Prostate gland (tissue), 2 donors: ENCODE results near the gene HERPUD1. TPM values are rescaled to one million over a fixed set of nuclear protein-coding genes. Genes with fewer than 3 reads are reported as not detected.
A peak's percentile ranks its signal among the peaks of the same experiment; 100 is the strongest.

Experiments
- DNase-seq: peaks from one replicate; pipeline ENCODE4 v3.0.0-alpha.2; 2019; ENCODE audit warnings: low spot score
- H3K27ac ChIP-seq, 2 donors: fragments of 200-600 bp; sonication (generic); 2 replicates each; pipeline ENCODE4 v1.5.1; 2017 to 2019
- H3K27me3 ChIP-seq: fragments of 200-600 bp; sonication (generic); replicated peaks from 2 replicates; pipeline ENCODE4 v1.5.1; 2019; ENCODE audit not compliant: insufficient read depth
- H3K36me3 ChIP-seq, 2 donors: fragments of 200-600 bp; sonication (generic); 1 replicate in 1 of 2; 2 replicates in 1 of 2; pipeline versions ENCODE4 v1.5.1 to v1.8.1; 2017 to 2019
- H3K4me1 ChIP-seq: fragments of 200-600 bp; sonication (generic); replicated peaks from 2 replicates; pipeline ENCODE4 v1.5.1; 2019
- H3K4me3 ChIP-seq, 2 donors: fragments of 200-600 bp; sonication (generic); 2 replicates each; pipeline ENCODE4 v1.5.1; 2017 to 2019
- H3K9me3 ChIP-seq: fragments of 200-600 bp; sonication (generic); 2 replicates; pipeline ENCODE4 v1.5.1; 2017
- POLR2A ChIP-seq: fragments of 450-650 bp; IDR thresholded peaks from one replicate; pipeline ENCODE4 v1.6.1; 2016; ENCODE audit warnings: antibody characterized with exemption, mild to moderate bottlenecking
- POLR2AphosphoS5 ChIP-seq: sonication (generic); formaldehyde crosslinking; IDR thresholded peaks from one replicate; pipeline ENCODE4 v1.6.1; 2017; ENCODE audit warnings: antibody characterized with exemption
- WGBS: methylation state at CpG from one replicate; pipeline ENCODE4 v1.1.5; 2018; 5-methylcytosine and 5-hydroxymethylcytosine counted together
- intact Hi-C: fragments of 100-400 bp; cut with DNase I; formaldehyde crosslinking; loops from one replicate; pipeline ENCODE4 v1.14.2; 2022
- total RNA-seq, 2 donors: library from RNA; depleted of rRNA; stranded (reverse); fragments of >200 nt; gene quantifications; one replicate each; pipeline ENCODE4 v1.1.0, GENCODE V29; 2016
- TF ChIP-seq, protein P1 (sequence below), 4 experiments: fragments of 200-600 bp in 2 of 4; fragments of 450-650 bp in 2 of 4; sonication (generic) in 2 of 4; IDR thresholded peaks; 1 replicate in 3 of 4; 2 replicates in 1 of 4; pipeline ENCODE4 v1.5.1; 2016 to 2019; ENCODE audit warnings: antibody characterized with exemption in 4 of 4, mild to moderate bottlenecking in 2 of 4, moderate library complexity in 2 of 4

Gene HERPUD1
- total RNA-seq, 2 donors from 2014 or later, result 365 to 952 TPM

DNA sequence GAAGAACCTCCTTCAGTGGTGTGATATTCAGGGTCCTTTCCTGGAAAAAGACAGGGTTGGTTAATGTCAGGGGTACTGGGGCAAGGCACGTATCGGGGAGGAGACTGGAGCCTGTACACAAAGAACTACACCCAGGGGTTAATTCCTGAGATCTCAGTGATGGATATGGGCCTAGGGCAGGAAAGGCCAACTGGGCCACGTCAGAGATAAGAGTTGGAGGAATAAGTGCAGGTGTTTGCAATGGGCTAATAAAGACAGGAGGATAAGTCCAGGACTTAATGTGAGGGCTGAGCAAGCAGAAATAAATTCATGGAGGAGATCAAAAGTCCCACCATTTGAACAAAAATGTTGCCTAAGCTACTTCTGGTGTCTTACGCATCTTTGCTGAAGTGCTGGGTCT lies 10.4 kb upstream of the HERPUD1 start:
- Histone ChIP-seq H3K27me3 (no peaks in the 10 kb centered on the region), H3K4me1 (peaks cover 18% of the 10 kb centered on the region), H3K27ac (peak overlapping the region; percentile 30 to 94), H3K4me3 (no peak overlapping the region), H3K36me3 (no peaks in the 10 kb centered on the region), H3K9me3 (no peaks in the 10 kb centered on the region)
- 69% methylated on average over 4 of the region's 4 CpGs for WGBS
- TF ChIP-seq, protein P1, sequence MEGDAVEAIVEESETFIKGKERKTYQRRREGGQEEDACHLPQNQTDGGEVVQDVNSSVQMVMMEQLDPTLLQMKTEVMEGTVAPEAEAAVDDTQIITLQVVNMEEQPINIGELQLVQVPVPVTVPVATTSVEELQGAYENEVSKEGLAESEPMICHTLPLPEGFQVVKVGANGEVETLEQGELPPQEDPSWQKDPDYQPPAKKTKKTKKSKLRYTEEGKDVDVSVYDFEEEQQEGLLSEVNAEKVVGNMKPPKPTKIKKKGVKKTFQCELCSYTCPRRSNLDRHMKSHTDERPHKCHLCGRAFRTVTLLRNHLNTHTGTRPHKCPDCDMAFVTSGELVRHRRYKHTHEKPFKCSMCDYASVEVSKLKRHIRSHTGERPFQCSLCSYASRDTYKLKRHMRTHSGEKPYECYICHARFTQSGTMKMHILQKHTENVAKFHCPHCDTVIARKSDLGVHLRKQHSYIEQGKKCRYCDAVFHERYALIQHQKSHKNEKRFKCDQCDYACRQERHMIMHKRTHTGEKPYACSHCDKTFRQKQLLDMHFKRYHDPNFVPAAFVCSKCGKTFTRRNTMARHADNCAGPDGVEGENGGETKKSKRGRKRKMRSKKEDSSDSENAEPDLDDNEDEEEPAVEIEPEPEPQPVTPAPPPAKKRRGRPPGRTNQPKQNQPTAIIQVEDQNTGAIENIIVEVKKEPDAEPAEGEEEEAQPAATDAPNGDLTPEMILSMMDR (IDR thresholded peaks at IDR 0.05), result no peak
- TF ChIP-seq POLR2A, result no peak
- no peak for DNase-seq
- intact Hi-C loops, result no loop called here

DNA sequence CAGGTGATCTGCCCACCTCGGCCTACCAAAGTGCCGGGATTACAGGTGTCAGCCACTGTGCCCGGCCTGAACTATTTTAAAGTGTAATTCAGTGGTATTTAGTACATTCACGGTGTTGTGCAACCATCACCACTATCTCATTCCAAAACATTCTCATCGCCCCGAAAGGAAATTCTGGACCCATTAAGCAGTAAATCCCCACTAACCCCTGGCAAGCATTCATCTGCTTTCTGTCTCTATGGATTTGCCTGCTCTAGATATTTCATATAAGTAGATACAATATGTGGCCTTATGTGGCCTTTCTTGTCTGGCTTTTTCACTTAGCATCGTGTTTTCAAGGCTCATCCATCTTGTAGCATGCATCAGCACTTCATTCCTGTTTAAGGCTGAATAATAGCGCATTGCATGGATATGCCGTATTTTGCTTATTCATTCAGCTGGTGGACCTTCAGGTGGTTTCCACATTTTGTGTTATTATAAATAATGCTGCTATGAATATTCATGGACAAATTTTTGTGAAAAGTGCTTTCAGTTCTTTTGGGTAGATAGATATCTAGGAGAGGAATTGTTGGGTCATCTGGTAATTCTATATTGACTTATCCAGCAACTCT lies 8.4 kb upstream of the HERPUD1 start:
- Histone ChIP-seq H3K9me3 (no peaks in the 10 kb centered on the region), H3K4me3 (no peak overlapping the region), H3K36me3 (no peaks in the 10 kb centered on the region), H3K27ac (peak overlapping the region; percentile 40 to 94), H3K27me3 (no peaks in the 10 kb centered on the region), H3K4me1 (peaks cover 11% of the 10 kb centered on the region)
- intact Hi-C loops, result no loop called here
- 93% methylated on average over 9 of the region's 9 CpGs for whole genome bisulfite sequencing
- TF ChIP-seq POLR2AphosphoS5 (no peak), POLR2A (no peak)
- TF ChIP-seq, protein P1 (IDR thresholded peaks at IDR 0.05), result no peak
- no peak for DNase-seq

DNA sequence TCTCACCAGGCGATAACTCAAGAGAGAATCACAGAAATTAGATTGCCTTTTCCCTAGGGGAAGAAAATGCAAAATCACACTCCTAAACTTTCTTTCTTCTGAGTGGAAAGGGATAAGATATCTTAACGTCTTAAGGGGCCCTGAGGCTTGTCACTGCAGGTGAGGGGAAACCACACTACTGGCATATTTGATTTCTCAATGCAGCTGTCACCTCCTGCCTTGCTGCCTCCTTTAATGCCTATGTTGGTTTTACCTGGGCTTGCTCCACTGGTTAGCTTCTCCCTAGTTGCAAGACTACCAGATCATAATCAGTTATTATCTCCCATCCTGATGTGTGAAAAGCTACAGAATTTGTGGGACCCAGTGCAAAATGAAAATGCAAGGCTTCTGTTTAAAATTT lies 4.5 kb upstream of the HERPUD1 start:
- TF ChIP-seq, protein P1 (IDR thresholded peaks at IDR 0.05), result no peak
- TF ChIP-seq POLR2A (no peak), POLR2AphosphoS5 (no peak)
- H3K27me3 ChIP-seq, result no peaks in the 10 kb centered on the region
- WGBS, result 56% methylated on average over 2 of the region's 2 CpGs
- H3K4me1 ChIP-seq, result no peaks in the 10 kb centered on the region
- DNase-seq, result no peak
- H3K27ac ChIP-seq, result no peak overlapping the region
- no peaks in the 10 kb centered on the region for H3K36me3 ChIP-seq
- H3K4me3 ChIP-seq, result no peak overlapping the region
- no peaks in the 10 kb centered on the region for H3K9me3 ChIP-seq
- intact Hi-C loops, result no loop called here

DNA sequence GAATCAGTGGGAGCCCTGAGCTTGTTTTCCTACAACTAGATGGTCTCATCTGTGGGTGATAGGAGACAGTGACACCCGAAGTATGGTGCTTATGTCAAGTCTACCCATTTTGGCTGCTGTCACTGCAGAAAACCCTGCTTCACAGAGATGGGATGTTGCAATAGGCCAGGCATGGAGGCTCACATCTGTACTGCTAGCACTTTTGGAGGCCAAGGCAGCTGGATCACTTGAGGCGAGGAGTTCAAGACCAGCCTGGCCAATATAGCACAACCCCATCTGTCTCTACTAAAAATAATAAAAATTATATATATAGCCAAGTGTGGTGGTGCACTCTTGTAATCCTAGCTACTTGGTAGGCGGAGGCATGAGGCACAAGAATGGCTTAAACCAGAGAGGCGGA lies 2.3 kb upstream of the HERPUD1 start:
- WGBS, result 98% methylated on average over 4 of the region's 4 CpGs
- no peak overlapping the region for H3K27ac ChIP-seq
- H3K9me3 ChIP-seq, result no peaks in the 10 kb centered on the region
- H3K27me3 ChIP-seq, result no peaks in the 10 kb centered on the region
- no peak overlapping the region for H3K4me3 ChIP-seq
- TF ChIP-seq POLR2AphosphoS5, result no peak
- H3K4me1 ChIP-seq, result no peaks in the 10 kb centered on the region
- intact Hi-C loops, result loop anchor here (10.0 kb wide), 1 partner anchor 195 kb away; the partner anchor contains the start of gene NUP93
- DNase-seq, result no peak
- H3K36me3 ChIP-seq, result no peaks in the 10 kb centered on the region

DNA sequence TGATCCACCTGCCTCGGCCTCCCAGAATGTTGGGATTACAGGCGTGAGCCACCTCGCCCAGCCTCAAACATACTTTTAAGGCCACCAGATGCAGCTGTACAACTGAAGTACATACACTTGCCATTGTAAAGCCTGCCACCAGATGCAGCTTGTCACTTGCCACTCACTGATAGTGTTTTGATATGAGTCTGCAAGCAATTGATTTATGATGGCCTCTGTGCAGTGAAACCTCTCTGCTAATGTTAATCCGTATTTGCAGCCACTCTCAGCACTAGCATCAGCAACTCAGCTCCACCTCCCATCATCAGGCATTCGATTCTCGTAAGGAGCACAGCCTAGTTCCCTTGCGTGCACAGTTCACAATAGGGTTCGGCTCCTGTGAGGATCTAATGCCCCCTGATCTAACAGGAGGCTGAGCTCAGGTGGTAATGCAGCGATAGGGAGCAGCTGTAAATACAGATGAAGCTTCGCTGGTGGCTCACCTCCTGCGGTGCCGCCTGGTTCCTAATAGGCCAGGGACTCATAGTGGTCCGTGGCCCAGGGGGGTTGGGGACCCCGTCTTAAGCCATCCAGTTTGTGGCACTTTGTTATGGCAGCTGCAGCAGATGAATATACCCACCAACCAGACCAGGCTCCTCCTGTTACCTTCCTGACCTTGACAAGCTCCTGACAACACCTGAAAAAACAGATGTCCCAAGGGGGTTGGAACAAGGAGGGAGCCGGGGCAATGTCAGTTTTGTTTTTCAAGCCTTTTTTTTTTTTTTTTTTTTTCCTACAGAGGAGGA lies 1.3 kb upstream of the HERPUD1 start:
- 75% methylated on average over 15 of the region's 15 CpGs for WGBS
- no peaks in the 10 kb centered on the region for H3K9me3 ChIP-seq
- intact Hi-C loops, result loop anchor here (10.0 kb wide), 1 partner anchor 196 kb away; the partner anchor contains the start of gene NUP93
- no peak for TF ChIP-seq POLR2A
- TF ChIP-seq, protein P1 (IDR thresholded peaks at IDR 0.05), result no peak
- no peak for TF ChIP-seq POLR2AphosphoS5
- H3K36me3 ChIP-seq, result peaks cover 0 to 2% of the 10 kb centered on the region in 2 donors
- H3K27ac ChIP-seq, result peak overlapping the region; percentile 98 to 99
- no peak overlapping the region for H3K4me3 ChIP-seq
- H3K4me1 ChIP-seq, result no peaks in the 10 kb centered on the region
- no peaks in the 10 kb centered on the region for H3K27me3 ChIP-seq
- DNase-seq, result no peak
